HG03457 (cell line): ENCODE results near the gene SSUH2.

Experiments used
- ATAC-seq: cut with Tn5 transposase; IDR thresholded peaks from one replicate; pipeline ENCODE4 v1.9.1; 2021; ENCODE audit warnings: moderate number of reproducible peaks; ENCODE audit not compliant: unreplicated experiment

The SSUH2 gene

DNA sequence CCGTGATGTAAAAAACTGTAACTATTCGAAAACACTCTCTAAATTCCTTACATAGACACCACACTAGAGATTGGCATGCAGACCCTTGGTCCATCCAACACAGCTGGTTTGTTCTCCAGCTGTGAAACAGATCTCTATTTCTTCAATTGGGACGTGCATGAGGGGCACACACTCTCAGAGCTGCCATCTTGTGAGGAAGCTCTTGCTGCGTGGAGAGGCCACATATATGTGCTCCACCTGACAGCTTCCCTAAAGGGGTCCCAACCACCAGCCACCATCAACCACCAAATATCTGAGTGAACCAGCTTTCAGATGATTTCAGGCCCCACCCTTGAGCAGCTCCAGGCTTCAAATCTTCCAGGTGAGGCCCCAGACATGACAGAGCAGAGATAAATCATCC, 25.6 kb downstream of the SSUH2 start:
- ATAC-seq = no peak

DNA sequence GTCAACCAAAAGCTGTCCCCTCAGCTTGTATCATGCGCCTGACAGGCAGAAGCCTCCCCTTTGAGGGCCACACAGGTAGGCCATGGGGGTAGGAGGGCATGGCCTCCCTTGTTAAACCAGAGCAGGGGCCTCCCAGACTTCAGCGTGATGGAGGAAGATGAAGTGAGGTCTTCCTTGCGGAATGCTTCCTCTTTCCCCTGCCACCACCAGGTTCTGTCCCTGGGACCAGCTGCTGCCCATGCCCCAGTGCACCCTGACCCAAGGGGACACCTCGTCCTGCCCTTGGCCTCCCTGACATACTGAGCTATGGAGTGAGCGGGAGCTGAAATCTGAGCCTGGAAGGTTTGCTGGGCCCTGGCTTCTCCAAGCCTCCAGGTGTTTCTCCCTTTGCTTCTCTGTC, 26.7 kb downstream of the SSUH2 start:
- no peak for ATAC-seq

DNA sequence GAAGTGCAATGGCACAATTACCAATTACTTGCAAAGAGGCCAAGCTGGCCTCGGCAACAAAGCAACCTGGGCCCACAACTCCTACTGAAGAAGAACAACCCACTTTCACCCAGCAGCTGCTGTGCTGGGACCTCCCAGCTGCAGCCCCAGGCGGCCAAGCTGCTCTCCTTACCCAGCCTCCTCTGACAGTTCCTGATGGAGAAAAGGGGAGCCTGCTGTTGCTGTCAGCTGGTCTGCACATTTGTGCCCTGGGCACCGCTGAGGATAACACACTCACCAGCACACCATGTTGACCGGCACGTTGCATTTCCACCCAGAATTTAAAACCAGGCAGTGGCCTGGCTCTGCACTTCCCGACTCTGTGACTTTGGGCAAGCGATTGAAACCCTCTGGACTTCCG, 33.6 kb downstream of the SSUH2 start:
- no peak for ATAC-seq

DNA sequence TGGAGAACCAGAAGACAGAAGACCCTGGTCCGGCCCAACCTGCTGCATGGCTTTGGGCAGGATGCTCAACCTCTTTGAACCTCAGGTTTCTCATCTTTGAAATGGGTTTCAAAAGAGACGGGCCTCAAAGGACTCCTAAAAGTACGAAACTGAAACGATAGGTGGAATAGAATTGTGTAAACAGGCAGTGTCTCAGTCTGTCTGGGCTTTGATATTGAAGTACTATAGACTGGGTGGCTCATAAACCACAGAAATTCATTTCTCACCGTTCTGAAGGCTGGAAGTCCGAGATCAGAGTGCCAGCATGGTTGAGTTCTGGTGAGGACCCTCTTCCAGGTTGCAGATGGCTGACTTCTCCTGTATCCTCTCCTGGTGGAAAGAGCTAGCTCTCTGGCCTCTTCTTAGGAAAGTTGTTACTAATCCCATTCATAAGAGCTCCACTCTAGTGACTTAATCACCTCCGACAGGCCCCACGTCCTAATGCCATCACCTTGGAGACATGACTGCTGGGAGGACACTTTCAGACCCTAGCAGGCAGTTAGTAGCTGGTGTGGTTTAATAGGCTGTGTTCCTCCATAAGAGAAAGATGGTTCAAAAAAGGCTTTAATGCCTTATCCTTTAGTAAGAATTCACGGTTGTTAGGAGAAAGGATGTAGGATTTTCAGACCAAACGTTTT, 35.7 kb downstream of the SSUH2 start:
- no peak for ATAC-seq

DNA sequence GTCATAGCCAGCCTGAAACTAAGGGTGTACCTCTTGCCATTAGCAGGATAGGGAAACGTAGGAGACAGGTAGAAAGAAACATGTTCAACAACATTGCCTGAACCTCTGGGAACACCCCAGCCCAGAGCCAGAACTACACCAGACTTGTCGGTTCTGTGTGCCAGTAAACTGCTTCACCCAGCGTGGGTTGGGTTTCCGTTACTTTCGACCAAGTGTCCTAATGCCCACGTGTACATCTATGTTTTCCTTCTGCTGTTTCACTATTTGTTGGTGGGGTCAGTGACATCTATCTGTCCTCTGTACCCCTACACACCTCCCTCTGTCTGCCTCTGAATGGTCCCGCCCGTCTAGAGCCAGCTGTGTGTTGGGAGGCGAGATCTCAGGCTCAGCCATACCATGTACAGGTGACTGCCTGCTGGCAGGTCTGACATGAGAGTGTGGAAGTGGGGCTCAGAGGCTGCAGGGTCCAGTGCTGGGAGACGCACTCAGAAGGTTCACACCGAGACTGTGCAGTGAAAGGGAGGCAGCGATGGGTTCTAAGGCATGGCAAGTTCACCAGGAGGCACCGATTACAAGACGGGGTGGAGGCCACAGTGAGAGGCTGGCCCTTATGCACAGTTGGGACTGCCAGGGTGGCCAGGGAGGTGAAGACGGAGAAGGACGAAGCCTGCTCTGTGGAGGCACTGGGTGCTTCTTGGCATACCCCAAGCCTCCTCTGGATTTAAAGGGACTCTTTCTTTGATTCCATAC, 36.4 kb downstream of the SSUH2 start:
- ATAC-seq = no peak

DNA sequence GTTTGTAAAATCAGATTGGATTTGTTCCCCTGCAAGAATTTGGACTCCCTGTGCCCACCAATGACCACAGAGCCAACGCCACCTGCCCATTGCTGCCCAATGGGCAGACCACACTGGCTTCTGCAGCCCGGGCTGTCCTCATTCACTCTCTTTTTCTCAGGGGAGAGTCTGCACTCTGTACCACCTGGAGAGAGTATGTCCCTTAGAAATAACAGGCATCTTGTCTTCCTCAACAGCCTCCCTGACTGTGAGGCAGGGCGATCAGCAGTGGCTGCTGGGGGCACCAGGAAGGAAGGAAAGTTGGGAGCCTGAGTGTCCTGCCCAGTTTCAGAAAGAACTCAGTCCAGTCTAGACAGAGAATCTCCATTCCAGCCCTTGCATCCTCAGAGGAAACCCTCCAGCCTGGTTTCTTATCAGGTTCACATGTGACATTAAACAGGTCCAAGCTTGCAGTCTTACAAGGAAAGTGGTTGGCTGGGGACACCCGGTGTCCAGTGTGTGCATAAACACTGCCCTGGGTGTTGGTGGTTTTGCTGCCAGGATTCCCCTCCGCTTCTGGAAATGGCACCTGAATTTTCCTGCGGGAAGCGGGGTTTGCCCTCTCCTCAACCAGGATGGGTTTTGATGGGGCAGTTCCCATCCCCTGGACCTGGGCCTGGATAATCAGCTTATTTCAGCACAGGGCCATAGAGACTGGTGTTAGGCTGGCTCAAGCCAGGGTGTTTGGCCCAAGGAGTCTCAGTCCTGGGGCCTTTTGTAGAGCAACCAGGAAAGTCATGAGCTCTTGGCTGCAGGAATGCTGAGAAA, 37.2 kb downstream of the SSUH2 start:
- no peak for ATAC-seq

DNA sequence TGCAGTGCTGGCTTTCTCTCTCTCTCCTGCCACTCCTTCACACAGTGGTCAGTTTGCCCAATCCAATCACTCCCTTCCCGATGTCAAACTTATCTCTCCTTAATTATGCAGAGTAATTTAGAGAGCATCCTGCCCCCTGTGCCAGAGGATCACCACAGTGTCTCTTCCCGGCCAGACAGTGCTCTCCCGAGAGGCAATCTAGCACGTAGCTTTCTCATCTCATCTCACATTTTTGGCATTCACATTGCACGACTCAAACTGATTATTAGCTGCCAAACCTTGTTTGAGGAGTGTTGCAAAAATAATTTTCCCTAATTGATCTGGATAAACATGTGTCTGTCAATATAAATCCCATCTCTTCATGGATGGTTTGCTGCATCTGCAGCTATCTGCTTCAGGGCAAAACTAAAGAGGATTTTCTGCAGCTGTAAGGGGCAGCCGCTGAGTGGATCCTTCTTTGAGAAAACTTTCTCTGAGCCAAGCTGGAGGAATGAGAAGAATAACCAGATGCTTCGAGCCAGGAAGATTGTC, 37.8 kb downstream of the SSUH2 start:
- ATAC-seq = no peak

DNA sequence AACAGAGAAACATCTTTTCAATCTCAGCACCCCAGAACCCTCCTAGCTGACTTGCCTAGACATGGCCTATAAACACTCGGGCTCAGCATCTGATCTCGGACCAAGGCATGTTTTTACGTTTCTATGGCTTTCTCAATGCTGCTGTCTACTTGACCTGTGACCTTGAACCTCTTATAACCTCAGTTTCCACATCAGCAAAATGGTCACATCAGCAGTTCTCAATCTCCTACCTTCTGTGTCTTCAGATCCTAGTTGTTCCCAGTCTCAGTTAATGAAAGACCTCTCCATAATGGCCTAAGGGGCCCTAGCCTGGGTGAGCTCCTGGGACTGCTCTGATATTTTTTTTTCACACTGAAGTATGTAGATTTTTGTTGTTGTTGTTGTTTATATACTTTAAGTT, 39.6 kb downstream of the SSUH2 start:
- ATAC-seq = no peak

DNA sequence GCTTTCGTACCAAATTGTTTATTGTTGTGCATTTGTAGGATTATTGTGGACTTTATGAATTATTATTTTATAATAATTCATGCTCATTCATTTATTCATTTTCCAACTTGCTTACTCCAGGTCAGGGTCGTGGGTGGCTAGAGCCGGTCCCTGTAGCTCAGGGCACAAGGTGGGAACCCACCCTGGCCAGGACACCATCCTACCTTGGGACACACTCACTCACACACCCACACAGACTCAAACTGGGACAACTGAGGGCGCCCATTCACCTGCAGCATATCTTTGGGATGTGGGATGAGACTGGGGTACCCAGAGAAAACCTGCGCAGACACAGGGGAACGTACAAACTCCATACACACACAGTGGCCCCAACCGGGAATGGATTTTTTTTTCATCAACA, 40.6 kb downstream of the SSUH2 start:
- ATAC-seq = no peak

DNA sequence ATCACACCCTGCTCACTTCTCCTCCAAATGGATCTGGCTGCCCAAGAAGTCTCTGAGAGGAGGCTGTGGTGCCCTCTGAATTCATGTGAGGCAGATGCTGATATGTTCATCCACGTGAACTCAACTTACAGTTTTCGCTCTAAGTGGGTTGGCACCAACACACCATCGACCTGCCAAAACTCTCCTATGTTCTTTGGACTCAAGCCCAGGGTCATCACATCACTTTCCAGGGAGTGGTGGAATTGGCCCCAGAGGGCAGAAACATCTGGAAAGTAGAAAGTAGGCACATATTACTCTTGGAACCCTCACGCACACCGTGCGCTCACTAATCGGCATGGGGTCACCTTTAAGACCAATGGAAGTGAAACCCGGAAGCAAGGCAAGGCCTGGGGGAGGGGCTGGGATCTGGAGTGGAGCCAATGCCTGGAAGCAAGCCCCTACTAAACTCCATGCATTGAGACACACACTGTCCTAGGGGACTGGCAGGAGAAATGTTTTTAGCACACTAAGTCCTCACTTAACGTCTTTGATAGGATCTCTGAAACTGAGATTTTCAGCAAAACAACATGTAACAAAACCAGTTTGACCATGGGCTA, 41.4 kb downstream of the SSUH2 start:
- no peak for ATAC-seq

DNA sequence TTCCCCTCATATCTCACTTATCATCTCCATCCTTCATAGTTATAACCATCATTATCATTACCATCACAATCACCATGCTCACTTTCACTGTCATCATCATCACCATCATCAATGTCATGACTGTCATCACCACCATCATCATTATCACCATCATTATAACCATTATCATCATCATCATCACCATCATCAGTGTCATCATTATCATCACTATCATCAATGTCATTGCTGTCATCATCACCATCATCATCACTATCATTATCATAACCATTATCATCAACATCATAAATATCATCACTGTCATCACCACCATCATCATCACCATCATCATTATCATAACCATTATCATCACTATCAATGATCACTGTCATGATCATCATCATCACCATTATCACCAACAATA, 44.1 kb downstream of the SSUH2 start:
- no peak for ATAC-seq

DNA sequence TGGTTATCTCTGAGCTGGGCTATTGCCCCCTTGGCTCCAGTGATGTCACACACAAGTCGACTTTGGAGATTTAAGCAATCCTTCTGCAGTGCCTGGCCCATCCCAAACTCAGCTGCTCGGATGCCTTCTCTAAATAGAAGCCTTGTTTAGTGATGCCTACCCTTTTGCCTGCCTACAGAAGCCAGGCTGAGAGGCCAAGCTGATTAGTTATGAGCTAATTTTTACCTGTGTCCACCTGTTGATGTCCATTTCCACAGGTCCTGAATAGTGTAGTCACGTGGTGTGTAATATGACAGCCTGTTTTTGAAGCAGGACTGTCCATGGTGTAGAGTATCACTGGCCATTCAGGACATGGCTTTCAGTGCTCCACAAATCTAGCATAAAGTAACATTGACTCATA, 45.5 kb downstream of the SSUH2 start:
- no peak for ATAC-seq

DNA sequence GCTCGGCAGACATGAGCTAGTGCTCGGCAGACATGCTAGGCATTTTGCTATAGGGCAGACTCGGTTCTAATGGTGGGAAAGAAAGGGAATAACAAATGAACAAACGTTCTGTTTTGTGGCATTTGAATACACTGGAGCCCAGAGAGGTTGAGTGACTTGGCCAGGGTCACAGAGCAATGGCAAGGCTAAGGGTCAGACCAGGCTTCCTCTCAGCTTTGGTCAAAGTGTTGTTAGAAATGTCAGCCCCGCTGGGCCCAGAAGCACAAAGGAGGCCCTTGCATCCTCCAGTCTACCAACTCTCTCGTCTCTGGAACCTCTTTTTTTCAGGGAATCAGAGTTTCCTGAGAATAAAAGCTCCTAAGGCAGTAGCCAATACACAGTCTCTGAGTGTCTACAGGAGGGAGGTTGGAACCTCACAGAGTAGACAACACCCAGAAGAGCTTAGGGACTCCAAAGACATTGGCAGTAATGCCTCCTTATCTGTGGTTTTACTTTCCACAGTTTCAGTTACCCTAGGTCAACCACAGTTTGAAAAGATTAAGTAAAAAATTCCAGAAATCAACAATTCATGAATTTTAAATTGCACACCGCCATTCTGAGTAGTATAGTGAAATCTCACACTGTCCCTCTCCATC, 47.3 kb downstream of the SSUH2 start:
- no peak for ATAC-seq

DNA sequence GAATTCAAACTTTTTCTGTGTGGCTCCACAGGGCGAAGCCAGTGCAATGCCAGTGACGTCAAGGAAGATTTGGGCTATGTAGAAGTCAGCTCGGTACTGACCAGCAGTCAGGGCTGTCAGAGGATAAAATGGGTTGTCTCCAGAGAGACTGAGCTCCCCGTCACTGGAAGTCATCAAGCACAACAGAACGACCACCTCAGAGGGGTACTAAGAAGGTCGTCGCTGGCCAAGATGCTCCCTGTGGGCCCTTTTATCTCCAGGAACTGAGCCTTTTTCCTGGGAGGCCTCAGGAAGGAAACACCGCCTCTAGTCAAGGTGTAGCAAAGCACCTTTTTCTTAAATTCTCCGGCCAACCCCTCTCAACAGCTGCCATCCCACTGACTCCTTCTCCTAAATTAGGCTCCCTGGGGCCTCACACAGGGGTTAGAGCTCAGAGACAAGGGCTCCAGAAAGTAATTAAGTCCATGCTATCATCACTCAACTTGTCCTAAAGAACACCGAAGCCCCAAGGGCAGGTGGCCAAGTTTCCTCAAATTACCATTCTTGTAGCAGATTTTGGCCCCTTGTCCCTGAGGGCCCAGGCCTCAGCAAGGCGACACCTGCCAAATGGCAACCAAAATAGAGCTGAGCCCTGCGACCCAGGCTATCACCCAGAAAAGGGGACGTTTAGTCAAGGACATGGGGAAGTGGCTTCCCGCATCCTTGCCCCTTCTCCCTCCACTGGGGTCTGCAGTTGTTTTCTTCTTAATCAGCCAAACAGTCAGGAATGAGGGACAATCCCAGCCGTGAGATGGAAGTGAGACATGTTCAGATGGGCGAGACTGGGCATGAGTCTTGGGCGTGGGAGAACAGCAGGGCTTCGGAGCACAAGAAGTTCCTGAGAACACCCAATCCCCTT, 48.0 kb downstream of the SSUH2 start:
- ATAC-seq = no peak

DNA sequence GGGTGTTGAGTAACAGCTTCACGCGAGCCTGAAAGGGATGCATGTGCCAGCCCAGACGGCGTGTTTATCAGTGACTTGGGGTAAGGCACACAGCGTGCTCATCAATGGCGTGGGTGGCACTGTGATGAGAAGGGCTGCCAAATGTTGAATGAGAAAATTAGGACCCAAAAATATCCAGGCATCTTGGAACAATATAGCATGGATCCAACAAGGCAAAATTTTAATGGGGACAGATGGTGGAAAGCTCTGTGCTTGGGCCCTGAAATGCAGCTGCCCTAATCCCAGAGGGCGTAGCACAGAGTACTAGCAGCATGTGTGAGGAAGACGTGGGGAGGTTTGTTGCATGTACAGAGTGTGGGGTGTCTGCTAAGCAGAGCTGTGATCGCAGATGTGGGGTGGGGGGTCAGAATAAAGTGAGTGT, 48.9 kb downstream of the SSUH2 start:
- ATAC-seq = no peak

DNA sequence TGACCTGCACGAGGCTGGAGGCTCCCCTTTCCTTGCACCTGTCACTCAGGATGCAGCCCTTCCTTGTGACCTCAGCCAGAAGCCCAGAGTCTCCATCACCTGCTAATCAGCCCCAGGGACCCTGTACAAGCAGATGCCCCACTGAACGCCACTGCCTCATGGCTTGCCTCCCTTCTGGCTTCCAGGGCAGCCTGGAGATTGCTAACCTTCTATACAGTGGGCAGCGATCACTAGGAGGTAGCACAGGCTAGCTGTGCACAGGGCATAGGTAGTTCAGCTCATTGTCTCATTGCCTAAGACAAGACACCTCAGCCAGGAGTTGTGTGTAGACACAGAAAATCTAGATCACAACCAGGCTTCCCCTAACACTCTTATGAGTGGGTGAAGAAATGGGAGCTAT, 49.3 kb downstream of the SSUH2 start:
- no peak for ATAC-seq

DNA sequence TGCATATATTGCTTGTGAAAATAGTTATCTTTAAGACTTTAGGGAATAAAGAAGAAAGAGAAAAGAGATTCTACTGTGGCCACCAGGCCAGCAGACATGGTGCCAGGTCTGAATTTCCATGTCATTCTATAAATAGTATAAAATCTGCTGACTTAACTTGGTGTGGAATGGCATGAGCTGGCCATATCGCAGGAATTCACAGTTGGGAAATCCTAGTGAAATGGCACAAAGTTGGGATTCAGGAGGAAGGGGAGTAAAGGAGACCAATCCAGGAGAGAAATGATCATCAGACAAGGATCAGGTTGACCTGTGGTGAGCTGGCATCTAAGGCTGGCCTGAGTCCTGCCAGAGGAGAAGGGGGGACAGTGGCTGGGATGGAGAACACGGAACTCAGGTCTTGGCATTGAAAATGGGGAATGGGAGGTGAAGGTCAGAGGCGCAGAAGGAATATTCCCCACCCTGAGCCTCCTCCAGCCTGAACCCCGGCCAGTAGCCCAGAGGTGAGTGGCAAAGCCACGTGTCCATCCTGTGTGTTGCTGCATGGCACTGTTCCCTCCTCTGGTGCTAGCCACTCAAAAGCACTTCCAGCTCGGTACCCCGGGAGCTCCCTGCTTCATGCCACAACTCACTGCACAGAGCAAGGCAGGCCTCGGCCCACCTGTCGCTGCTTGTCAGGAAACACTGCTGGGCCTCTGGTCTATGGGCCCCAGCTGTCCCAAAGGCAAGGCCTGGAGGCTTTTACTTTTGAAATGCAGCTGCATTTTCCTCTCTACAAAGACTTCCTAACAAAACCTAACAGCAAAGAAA, 51.4 kb downstream of the SSUH2 start:
- ATAC-seq = no peak

DNA sequence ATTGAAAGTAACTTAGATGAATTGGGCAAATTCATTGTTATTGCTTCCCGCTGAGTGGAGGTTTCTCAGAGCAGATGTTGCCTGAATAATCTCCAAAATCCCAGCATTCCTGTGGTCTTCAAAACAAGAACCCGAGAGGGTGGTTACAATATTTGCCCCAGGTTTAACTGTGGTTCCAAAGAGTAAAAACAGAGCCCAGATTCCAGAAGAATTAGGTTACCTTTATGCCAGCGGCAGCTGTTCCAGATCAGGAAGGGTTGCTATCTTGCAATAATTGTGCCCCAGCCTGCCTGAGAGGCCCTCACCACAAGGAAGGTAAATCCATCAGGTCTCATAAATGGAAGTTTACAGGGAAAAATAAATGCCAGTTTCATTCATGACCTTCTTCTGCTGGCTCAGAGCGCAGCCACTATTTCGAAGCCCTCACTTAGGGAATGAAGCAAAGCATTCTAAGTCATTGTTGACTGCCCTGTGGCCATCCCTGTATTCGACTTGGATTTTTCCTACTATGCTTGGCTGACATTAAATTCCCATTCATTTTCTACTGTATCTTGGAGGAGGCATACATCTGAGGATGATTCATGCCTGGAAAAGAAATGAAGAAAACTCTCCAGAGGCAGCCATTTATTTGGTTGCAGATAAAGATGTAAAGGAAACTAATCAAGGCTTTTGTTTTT, 54.6 kb downstream of the SSUH2 start:
- no peak for ATAC-seq
